Astrocyte of the cerebellum (primary cell): ENCODE measurements around the gene PCDHGB2.

Experiments
- DNase-seq: peaks from one replicate; pipeline ENCODE4 v3.0.0-alpha.2; 2011; ENCODE audit warnings: low read depth
- H3K4me3 ChIP-seq: 2 replicates; pipeline ENCODE4 v1.5.1; 2011; ENCODE audit warnings: mild to moderate bottlenecking, low read depth, low read length, moderate library complexity
- CTCF ChIP-seq: IDR thresholded peaks from 2 replicates; pipeline ENCODE4 v1.5.1; 2012; ENCODE audit warnings: low read length, low read depth, moderate library complexity, mild to moderate bottlenecking; ENCODE audit errors: missing control alignments
- in situ Hi-C: cut with HindIII; loops from 2 replicates; pipeline ENCODE4 v1.10.0; 2017; ENCODE audit warnings: low sequenced_read_pairs

PCDHGB2 gene

GRCh38 chr5:141363952-141364660, 4.3 kb downstream of the PCDHGB2 start, which contains the start of gene PCDHGA5:
PCDHGA5 (plus strand) TSS chr5:141364162; CDS start chr5:141364331, 169 bp downstream.
- H3K4me3 ChIP-seq, result peak within 1 kb of the TSS; percentile 20
- in situ Hi-C loops, result no loop called here
- no peak for DNase-seq
- TF ChIP-seq CTCF, result peak; percentile 12

- H3K4me3 ChIP-seq, result no peak overlapping the region
- in situ Hi-C loops, result no loop called here
- no peak for TF ChIP-seq CTCF
- DNase-seq, result no peak
Measured at GRCh38 chr5:141366016-141366896, 6.5 kb downstream of the PCDHGB2 start.

- in situ Hi-C loops, result no loop called here
Measured at GRCh38 chr5:141369994-141370848, 10.4 kb downstream of the PCDHGB2 start, which contains the start of gene PCDHGB3. PCDHGB3 (plus strand) TSS chr5:141370242; CDS start chr5:141370395, 153 bp downstream.

GRCh38 chr5:141371572-141372475, 12.0 kb downstream of the PCDHGB2 start:
- no peak overlapping the region for H3K4me3 ChIP-seq
- in situ Hi-C loops, result no loop called here
- no peak for TF ChIP-seq CTCF
- DNase-seq, result no peak

More at GRCh38 chr5:141369994-141370848, 10.4 kb downstream of the PCDHGB2 start, which contains the start of gene PCDHGB3:
- peak within 1 kb of the TSS; percentile 23 for H3K4me3 ChIP-seq
- peak; percentile 36 for TF ChIP-seq CTCF
- DNase-seq, result no peak

GRCh38 chr5:141373673-141374317, 14.0 kb downstream of the PCDHGB2 start, which contains the start of gene PCDHGA6:
PCDHGA6 (plus strand) TSS chr5:141373891; CDS start chr5:141374084, 193 bp downstream.
- DNase-seq, result no peak
- in situ Hi-C loops, result no loop called here
- H3K4me3 ChIP-seq, result peak within 1 kb of the TSS; percentile 33
- peak; percentile 46 for TF ChIP-seq CTCF
